Activated B cell treated with CpG ODN at 0.5 μM for 24 hours (primary cell): ENCODE measurements around the gene IL17B. TPM values are rescaled to one million over a fixed set of nuclear protein-coding genes. Genes with fewer than 3 reads are reported as not detected.

Experiments used
- ATAC-seq: fragments of 200-7000 bp; cut with Tn5 transposase; one replicate; pipeline ENCODE4 v1.10.0; 2021; ENCODE audit warnings: low read depth, mild to moderate bottlenecking, moderate library complexity
- CTCF ChIA-PET: fragments of 350-600 bp; sonication (Branson Sonifier 250); formaldehyde crosslinking; loops from one replicate; lab custom pipeline; 2021; ENCODE audit warnings: antibody characterized with exemption; lab: Charles Lee
- POLR2A ChIA-PET: fragments of 350-600 bp; sonication (Branson Sonifier 250); formaldehyde crosslinking; loops from one replicate; lab custom pipeline; 2021; ENCODE audit warnings: antibody characterized with exemption; lab: Charles Lee
- DNase-seq: peaks from one replicate; pipeline ENCODE4 v3.0.0; 2022
- H3K27ac Mint-ChIP-seq: one replicate; pipeline ENCODE4 v1.8.0; 2020; ENCODE audit warnings: mixed read lengths
- H3K27me3 Mint-ChIP-seq: one replicate; pipeline ENCODE4 v1.8.0; 2021; ENCODE audit warnings: mixed read lengths
- H3K36me3 Mint-ChIP-seq: one replicate; pipeline ENCODE4 v1.8.0; 2021; ENCODE audit warnings: low read depth, mixed read lengths
- H3K4me1 Mint-ChIP-seq: one replicate; pipeline ENCODE4 v1.8.0; 2021; ENCODE audit warnings: mixed read lengths
- H3K4me3 Mint-ChIP-seq: one replicate; pipeline ENCODE4 v1.8.0; 2020; ENCODE audit warnings: mild to moderate bottlenecking, mixed read lengths
- H3K9me3 Mint-ChIP-seq: one replicate; pipeline ENCODE4 v1.8.0; 2020; ENCODE audit warnings: mixed read lengths
- intact Hi-C: fragments of 100-400 bp; cut with micrococcal nuclease; formaldehyde crosslinking; loops from one replicate; pipeline ENCODE4 v1.15.1; 2024
- total RNA-seq: library from RNA; stranded (reverse); gene quantifications from 2 replicates; pipeline ENCODE4 v1.2.3, GENCODE V29; 2022
- TF ChIP-seq, protein P1 (sequence below): fragments of 200-600 bp; IDR thresholded peaks from one replicate; pipeline ENCODE4 v1.8.0; 2022; ENCODE audit warnings: antibody characterized with exemption, mild to moderate bottlenecking

Gene IL17B
- total RNA-seq, 1 donor from 2014 or later, result not detected

DNA sequence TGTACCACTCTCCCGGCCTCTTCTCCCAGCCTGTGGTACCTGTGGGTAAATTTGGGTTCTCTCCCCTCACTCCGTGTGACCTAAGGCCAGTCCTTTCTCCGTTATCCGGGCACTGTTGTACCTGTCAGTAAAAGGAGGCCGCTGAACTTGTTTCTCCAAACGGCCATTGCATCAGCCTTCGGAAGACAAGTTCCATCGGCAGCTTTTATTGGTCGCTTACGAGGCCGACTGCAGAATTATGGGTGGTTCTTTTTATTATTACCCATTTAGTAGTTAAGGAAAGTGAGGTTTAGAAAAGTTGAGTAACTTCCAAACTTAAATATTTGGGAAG is 33.2 kb downstream of the IL17B start:
- H3K36me3 Mint-ChIP-seq, result peaks cover 41% of the 10 kb centered on the region
- DNase-seq (no peak), ATAC-seq (no peak)
- H3K9me3 Mint-ChIP-seq, result peaks cover 2% of the 10 kb centered on the region
- ChIA-PET CTCF (interaction anchor here (1.4 to 3.3 kb wide), 2 partner anchors 12 to 22 kb away, joined by 4 to 12 read pairs; partner anchors contain the start of gene PCYOX1L), POLR2A (interaction anchor here (1.0 to 4.1 kb wide), 3 partner anchors 12 to 205 kb away, joined by 3 to 61 read pairs (median 29); partner anchors contain the start of genes CSNK1A1 and PCYOX1L)
- intact Hi-C loops, result loop anchor here (1.0 to 10.0 kb wide), 5 partner anchors 11 to 511 kb away; partner anchors contain the start of genes AFAP1L1, CSNK1A1 and PPARGC1B
- H3K4me3 Mint-ChIP-seq, result peak overlapping the region; percentile 97
- H3K27me3 Mint-ChIP-seq, result no peaks in the 10 kb centered on the region
- peak overlapping the region; percentile 97 for H3K27ac Mint-ChIP-seq
- TF ChIP-seq, protein P1, sequence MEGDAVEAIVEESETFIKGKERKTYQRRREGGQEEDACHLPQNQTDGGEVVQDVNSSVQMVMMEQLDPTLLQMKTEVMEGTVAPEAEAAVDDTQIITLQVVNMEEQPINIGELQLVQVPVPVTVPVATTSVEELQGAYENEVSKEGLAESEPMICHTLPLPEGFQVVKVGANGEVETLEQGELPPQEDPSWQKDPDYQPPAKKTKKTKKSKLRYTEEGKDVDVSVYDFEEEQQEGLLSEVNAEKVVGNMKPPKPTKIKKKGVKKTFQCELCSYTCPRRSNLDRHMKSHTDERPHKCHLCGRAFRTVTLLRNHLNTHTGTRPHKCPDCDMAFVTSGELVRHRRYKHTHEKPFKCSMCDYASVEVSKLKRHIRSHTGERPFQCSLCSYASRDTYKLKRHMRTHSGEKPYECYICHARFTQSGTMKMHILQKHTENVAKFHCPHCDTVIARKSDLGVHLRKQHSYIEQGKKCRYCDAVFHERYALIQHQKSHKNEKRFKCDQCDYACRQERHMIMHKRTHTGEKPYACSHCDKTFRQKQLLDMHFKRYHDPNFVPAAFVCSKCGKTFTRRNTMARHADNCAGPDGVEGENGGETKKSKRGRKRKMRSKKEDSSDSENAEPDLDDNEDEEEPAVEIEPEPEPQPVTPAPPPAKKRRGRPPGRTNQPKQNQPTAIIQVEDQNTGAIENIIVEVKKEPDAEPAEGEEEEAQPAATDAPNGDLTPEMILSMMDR, result no peak
- peaks cover 34% of the 10 kb centered on the region for H3K4me1 Mint-ChIP-seq

- peak; percentile 79 for DNase-seq
- ChIA-PET POLR2A (interaction anchor here (0.6 to 4.1 kb wide), 7 partner anchors 10 to 961 kb away, joined by 3 to 61 read pairs (median 3); partner anchors contain the start of genes CSNK1A1, FBXO38, PCYOX1L and SLC26A2), CTCF (interaction anchor here (0.6 to 3.3 kb wide), 7 partner anchors 12 to 533 kb away, joined by 3 to 12 read pairs (median 3); partner anchors contain the start of gene PCYOX1L)
- Mint-ChIP-seq H3K27me3 (no peaks in the 10 kb centered on the region), H3K4me3 (peak within 1 kb of the TSS; percentile 97), H3K4me1 (peaks cover 34% of the 10 kb centered on the region), H3K36me3 (peaks cover 36% of the 10 kb centered on the region), H3K9me3 (peaks cover 2% of the 10 kb centered on the region), H3K27ac (peak within 1 kb of the TSS; percentile 97)
- peak; percentile 91 for ATAC-seq
- TF ChIP-seq, protein P1, result no peak
- intact Hi-C loops, result loop anchor here (1.0 to 10.0 kb wide), 5 partner anchors 12 to 511 kb away; partner anchors contain the start of genes AFAP1L1, CSNK1A1 and PPARGC1B
Observed at GRCh38 chr5:149345147-149345891, 33.8 kb downstream of the IL17B start, which contains the start of gene GRPEL2. TSS of gene GRPEL2 (plus strand) at chr5:149345499. CDS start at chr5:149345540, 41 bp downstream.

GRCh38 chr5:149344151-149344550 is 34.9 kb downstream of the IL17B start:
- intact Hi-C loops, result loop anchor here (10.0 kb wide), 1 partner anchor 509 kb away; no protein-coding TSS in a partner anchor
- POLR2A ChIA-PET, result interaction anchor here (1.1 to 4.1 kb wide), 3 partner anchors 14 to 616 kb away, joined by 3 to 61 read pairs (median 29); partner anchors contain the start of genes CSNK1A1, PCYOX1L and SLC26A2
- DNase-seq (no peak), ATAC-seq (no peak)
- CTCF ChIA-PET, result interaction anchor here (1.1 to 3.3 kb wide), 4 partner anchors 12 to 25 kb away, joined by 3 to 12 read pairs (median 4); no protein-coding TSS in a partner anchor
- H3K27ac Mint-ChIP-seq, result no peak overlapping the region
- H3K36me3 Mint-ChIP-seq, result peaks cover 25% of the 10 kb centered on the region
- no peak overlapping the region for H3K4me3 Mint-ChIP-seq
- peaks cover 2% of the 10 kb centered on the region for H3K9me3 Mint-ChIP-seq
- no peaks in the 10 kb centered on the region for H3K27me3 Mint-ChIP-seq
- TF ChIP-seq, protein P1, result no peak
- H3K4me1 Mint-ChIP-seq, result peaks cover 34% of the 10 kb centered on the region

GRCh38 chr5:149341876-149342275 is 37.2 kb downstream of the IL17B start:
- peaks cover 9% of the 10 kb centered on the region for H3K36me3 Mint-ChIP-seq
- H3K27me3 Mint-ChIP-seq, result no peaks in the 10 kb centered on the region
- CTCF ChIA-PET, result no interaction called here
- POLR2A ChIA-PET, result no interaction called here
- DNase-seq (no peak), ATAC-seq (no peak)
- TF ChIP-seq, protein P1, result no peak
- peaks cover 25% of the 10 kb centered on the region for H3K4me1 Mint-ChIP-seq
- H3K4me3 Mint-ChIP-seq, result no peak overlapping the region
- intact Hi-C loops, result loop anchor here (10.0 kb wide), 1 partner anchor 507 kb away; no protein-coding TSS in a partner anchor
- peaks cover 2% of the 10 kb centered on the region for H3K9me3 Mint-ChIP-seq
- H3K27ac Mint-ChIP-seq, result no peak overlapping the region
